Upper lobe of left lung (tissue), 4 donors: ENCODE data around the gene ABHD16B.

ENCODE experiments used
- POLR2A ChIP-seq, 4 donors: fragments of 450-650 bp; IDR thresholded peaks; one replicate each; pipeline ENCODE4 v1.5.1; 2016 to 2017; ENCODE audit warnings: antibody characterized with exemption in 4 of 4, mild to moderate bottlenecking in 2 of 4
- POLR2AphosphoS5 ChIP-seq, 2 donors: sonication (generic); formaldehyde crosslinking; IDR thresholded peaks; one replicate each; pipeline ENCODE4 v1.5.1; 2017; ENCODE audit warnings: antibody characterized with exemption in 2 of 2

DNA sequence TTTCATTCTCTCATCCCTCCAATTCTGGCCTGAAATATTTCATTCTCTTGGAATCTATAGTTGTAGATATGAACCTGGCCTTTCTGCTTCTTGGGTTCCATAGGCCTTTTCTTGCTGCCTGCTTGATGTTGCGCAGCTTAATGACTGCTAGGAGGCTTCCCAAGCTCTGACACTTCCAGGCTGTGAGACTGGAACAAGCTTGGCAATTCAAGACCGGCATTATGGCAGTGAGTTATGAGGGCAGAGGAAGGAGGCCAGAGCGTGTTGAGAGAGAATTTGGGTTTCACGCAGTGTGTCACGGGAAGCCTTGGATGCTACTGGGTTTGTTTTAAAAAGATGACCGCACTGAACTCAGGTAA lies 32.7 kb downstream of the ABHD16B start:
- no peak for TF ChIP-seq POLR2A (IDR thresholded peaks at IDR 0.05)
- no peak for TF ChIP-seq POLR2AphosphoS5 (IDR thresholded peaks at IDR 0.05)
